Endodermal cell (in vitro differentiated cells): ENCODE data around the gene SLC12A4. TPM values are rescaled to one million over a fixed set of nuclear protein-coding genes. Genes with fewer than 3 reads are reported as not detected.

Experiments
- DNase-seq: peaks from one replicate; pipeline ENCODE4 v3.0.0-alpha.2; 2017
- H3K27ac ChIP-seq: 2 replicates; pipeline ENCODE4 v1.5.1; 2013; ENCODE audit warnings: mild to moderate bottlenecking, low read depth, low read length, moderate library complexity
- H3K27me3 ChIP-seq: 2 replicates; pipeline ENCODE4 v1.6.1; 2013; ENCODE audit warnings: mild to moderate bottlenecking, low read length, moderate library complexity; ENCODE audit not compliant: insufficient read depth, control insufficient read depth, poor library complexity, severe bottlenecking
- H3K36me3 ChIP-seq: 2 replicates; pipeline ENCODE4 v1.7.0; 2013; ENCODE audit warnings: mild to moderate bottlenecking, low read length, moderate library complexity; ENCODE audit not compliant: control insufficient read depth, insufficient read depth
- H3K4me1 ChIP-seq: one replicate; pipeline ENCODE4 v1.7.0; 2013; ENCODE audit warnings: low read length; ENCODE audit not compliant: control insufficient read depth, insufficient read depth
- H3K4me3 ChIP-seq: 2 replicates; pipeline ENCODE4 v1.5.1; 2013; ENCODE audit warnings: mild to moderate bottlenecking, low read length, moderate library complexity
- H3K9ac ChIP-seq: 2 replicates; pipeline ENCODE4 v1.6.1; 2013; ENCODE audit warnings: mild to moderate bottlenecking, low read length, moderate library complexity; ENCODE audit not compliant: poor library complexity, severe bottlenecking; ENCODE audit errors: extremely low read depth
- H3K9me3 ChIP-seq: 2 replicates; pipeline ENCODE4 v1.6.1; 2013; ENCODE audit warnings: mild to moderate bottlenecking, low read length, moderate library complexity; ENCODE audit not compliant: control insufficient read depth
- H3K27ac Mint-ChIP-seq: 2 replicates; pipeline ENCODE4 v1.8.0; 2020; ENCODE audit warnings: mixed read lengths
- H3K27me3 Mint-ChIP-seq: 2 replicates; pipeline ENCODE4 v1.8.0; 2021; ENCODE audit warnings: mild to moderate bottlenecking, mixed read lengths; ENCODE audit not compliant: insufficient read depth
- H3K36me3 Mint-ChIP-seq: 2 replicates; pipeline ENCODE4 v1.8.0; 2020; ENCODE audit warnings: low read depth, mixed read lengths
- H3K4me1 Mint-ChIP-seq: 2 replicates; pipeline ENCODE4 v1.8.0; 2020; ENCODE audit warnings: mixed read lengths
- H3K4me3 Mint-ChIP-seq: 2 replicates; pipeline ENCODE4 v1.8.0; 2020; ENCODE audit warnings: mild to moderate bottlenecking, moderate library complexity, mixed read lengths
- H3K9me3 Mint-ChIP-seq: 2 replicates; pipeline ENCODE4 v1.8.0; 2020; ENCODE audit warnings: mild to moderate bottlenecking, mixed read lengths
- CTCF ChIP-seq: fragments of 200-600 bp; sonication (generic); conservative IDR thresholded peaks from 2 replicates; pipeline ENCODE4 v1.5.0; 2021; ENCODE audit warnings: antibody characterized with exemption, mild to moderate bottlenecking
- WGBS, 2 experiments: methylation state at CpG; one replicate each; pipeline versions ENCODE4 v1.1.5 to v1.1.7; 2013; ENCODE audit warnings: missing lambda C conversion rate in 2 of 2, mixed read lengths in 1 of 2; ENCODE audit not compliant: insufficient coverage in 1 of 2, insufficient read length in 1 of 2; 5-methylcytosine and 5-hydroxymethylcytosine counted together
- total RNA-seq, 2 donors: library from RNA; stranded (reverse); fragmentation: NEBNext Ultra II Directional in 1 of 2; extraction: Animal tissue kit (Norgen Biotek cat#: 25700) in 1 of 2; gene quantifications; 2 replicates in 1 of 2; 3 replicates in 1 of 2; pipeline ENCODE4 v1.2.1, GENCODE V29; 2021

The SLC12A4 gene
- total RNA-seq, 2 donors from 2014 or later = 37.9 to 43.4 TPM

DNA sequence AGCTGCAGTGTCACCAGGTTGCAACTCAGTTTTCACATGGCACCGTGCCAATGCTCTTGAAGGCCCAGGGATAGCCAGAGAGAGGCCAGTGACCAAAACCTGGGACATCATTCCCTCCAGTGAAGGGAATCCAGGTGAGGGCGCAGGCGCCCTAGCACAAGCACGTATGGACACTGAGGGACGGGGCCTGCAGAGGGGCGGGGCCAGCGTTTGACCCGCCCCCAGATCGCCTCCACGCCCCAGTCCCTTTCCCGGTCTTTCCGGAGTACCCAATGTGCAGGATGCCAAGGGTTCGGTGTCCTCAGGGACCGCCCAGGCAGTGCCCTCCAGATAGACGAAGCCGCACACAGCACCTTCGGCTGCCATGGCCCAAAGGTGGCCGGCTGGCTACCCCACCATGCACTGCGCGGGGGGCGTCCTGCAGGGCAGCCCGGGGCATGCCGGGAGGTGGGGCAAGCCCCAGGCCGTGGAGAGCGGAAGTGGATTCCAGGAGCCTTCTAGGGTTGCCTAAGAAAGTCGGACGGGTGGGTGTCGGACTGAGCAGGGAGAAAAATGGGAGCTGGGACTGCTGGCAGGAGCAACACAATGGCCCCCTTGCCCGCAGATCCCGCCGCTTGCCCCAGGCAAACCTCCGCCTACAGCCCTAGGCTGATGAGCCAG, 4.6 kb downstream of the SLC12A4 start:
- peak overlapping the region; percentile 29 for H3K4me3 Mint-ChIP-seq
- peaks cover 16% of the 10 kb centered on the region for H3K4me1 ChIP-seq
- WGBS, 2 experiments = 92 to 95% methylated on average over 25 to 32 of the region's 32 CpGs
- no peak overlapping the region for H3K9ac ChIP-seq
- peaks cover 15% of the 10 kb centered on the region for H3K4me1 Mint-ChIP-seq
- H3K27me3 ChIP-seq = no peaks in the 10 kb centered on the region
- no peaks in the 10 kb centered on the region for H3K9me3 ChIP-seq
- H3K9me3 Mint-ChIP-seq = no peaks in the 10 kb centered on the region
- TF ChIP-seq CTCF = no peak
- no peak overlapping the region for H3K27ac Mint-ChIP-seq
- H3K36me3 ChIP-seq = peaks cover 45% of the 10 kb centered on the region
- peaks cover 30% of the 10 kb centered on the region for H3K36me3 Mint-ChIP-seq
- peaks cover 2% of the 10 kb centered on the region for H3K27me3 Mint-ChIP-seq
- no peak overlapping the region for H3K27ac ChIP-seq
- no peak overlapping the region for H3K4me3 ChIP-seq
- DNase-seq = peak; percentile 65

DNA sequence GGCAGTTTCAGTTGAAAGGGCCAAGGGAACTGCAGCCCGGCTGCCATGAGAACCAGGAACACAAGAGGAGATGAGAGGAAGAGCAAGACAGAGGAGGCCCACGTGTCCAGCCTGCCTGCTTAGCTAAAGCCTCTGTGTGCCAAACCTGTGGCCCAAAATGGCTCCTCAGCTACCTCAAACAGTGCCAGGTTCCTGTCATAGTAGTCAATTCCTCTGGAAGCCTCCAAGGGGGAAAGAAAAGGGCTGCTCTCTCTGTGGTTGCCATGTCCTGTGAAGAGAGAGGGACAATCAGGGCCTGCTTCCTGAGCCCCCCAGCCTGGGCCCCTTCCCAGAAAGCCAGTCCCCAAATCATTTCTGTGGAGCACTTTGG, 5.2 kb downstream of the SLC12A4 start:
- peaks cover 35% of the 10 kb centered on the region for H3K36me3 Mint-ChIP-seq
- Histone ChIP-seq H3K27ac (no peak overlapping the region), H3K36me3 (peaks cover 49% of the 10 kb centered on the region), H3K4me1 (peaks cover 16% of the 10 kb centered on the region), H3K4me3 (no peak overlapping the region), H3K9me3 (no peaks in the 10 kb centered on the region), H3K9ac (no peak overlapping the region), H3K27me3 (no peaks in the 10 kb centered on the region)
- TF ChIP-seq CTCF = no peak
- no peak overlapping the region for H3K4me3 Mint-ChIP-seq
- peaks cover 2% of the 10 kb centered on the region for H3K27me3 Mint-ChIP-seq
- no peak for DNase-seq
- H3K27ac Mint-ChIP-seq = no peak overlapping the region
- H3K4me1 Mint-ChIP-seq = peaks cover 15% of the 10 kb centered on the region
- H3K9me3 Mint-ChIP-seq = no peaks in the 10 kb centered on the region
- whole genome bisulfite sequencing, 2 experiments = 93% methylated on average over 2 of the region's 2 CpGs

- H3K27ac ChIP-seq = no peak overlapping the region
- H3K36me3 ChIP-seq = peaks cover 60% of the 10 kb centered on the region
- Mint-ChIP-seq H3K27ac (no peak overlapping the region), H3K27me3 (no peaks in the 10 kb centered on the region), H3K36me3 (peaks cover 44% of the 10 kb centered on the region), H3K9me3 (no peaks in the 10 kb centered on the region), H3K4me1 (peaks cover 9% of the 10 kb centered on the region), H3K4me3 (no peak overlapping the region)
- no peaks in the 10 kb centered on the region for H3K9me3 ChIP-seq
- WGBS, 2 experiments = 93 to 97% methylated on average over 5 to 8 of the region's 8 CpGs
- no peak overlapping the region for H3K4me3 ChIP-seq
- no peaks in the 10 kb centered on the region for H3K27me3 ChIP-seq
- no peak for DNase-seq
- no peak for TF ChIP-seq CTCF
- H3K9ac ChIP-seq = no peak overlapping the region
- peaks cover 16% of the 10 kb centered on the region for H3K4me1 ChIP-seq
Observed at GRCh38 chr16:67962135-67962534, 6.3 kb downstream of the SLC12A4 start.
